Transverse colon (tissue), 3 donors: ENCODE data around the gene TMEM220.

ENCODE experiments used
- POLR2A ChIP-seq: fragments of 450-650 bp; IDR thresholded peaks from one replicate; pipeline ENCODE4 v1.6.1; 2016; ENCODE audit warnings: antibody characterized with exemption, mild to moderate bottlenecking, moderate library complexity
- TF ChIP-seq, protein P1 (sequence below), 5 experiments: fragments of 200-600 bp in 3 of 5; fragments of 450-650 bp in 2 of 5; sonication (generic) in 3 of 5; IDR thresholded peaks; 1 replicate in 2 of 5; 2 replicates in 3 of 5; pipeline ENCODE4 v1.5.1; 2016 to 2017; ENCODE audit warnings: antibody characterized with exemption in 5 of 5, inconsistent platforms in 3 of 5, mild to moderate bottlenecking in 2 of 5, moderate library complexity in 1 of 5

GRCh38 chr17:10775740-10776356, 46.0 kb upstream of the TMEM220 start:
- no peak for TF ChIP-seq POLR2A
- TF ChIP-seq, protein P1, sequence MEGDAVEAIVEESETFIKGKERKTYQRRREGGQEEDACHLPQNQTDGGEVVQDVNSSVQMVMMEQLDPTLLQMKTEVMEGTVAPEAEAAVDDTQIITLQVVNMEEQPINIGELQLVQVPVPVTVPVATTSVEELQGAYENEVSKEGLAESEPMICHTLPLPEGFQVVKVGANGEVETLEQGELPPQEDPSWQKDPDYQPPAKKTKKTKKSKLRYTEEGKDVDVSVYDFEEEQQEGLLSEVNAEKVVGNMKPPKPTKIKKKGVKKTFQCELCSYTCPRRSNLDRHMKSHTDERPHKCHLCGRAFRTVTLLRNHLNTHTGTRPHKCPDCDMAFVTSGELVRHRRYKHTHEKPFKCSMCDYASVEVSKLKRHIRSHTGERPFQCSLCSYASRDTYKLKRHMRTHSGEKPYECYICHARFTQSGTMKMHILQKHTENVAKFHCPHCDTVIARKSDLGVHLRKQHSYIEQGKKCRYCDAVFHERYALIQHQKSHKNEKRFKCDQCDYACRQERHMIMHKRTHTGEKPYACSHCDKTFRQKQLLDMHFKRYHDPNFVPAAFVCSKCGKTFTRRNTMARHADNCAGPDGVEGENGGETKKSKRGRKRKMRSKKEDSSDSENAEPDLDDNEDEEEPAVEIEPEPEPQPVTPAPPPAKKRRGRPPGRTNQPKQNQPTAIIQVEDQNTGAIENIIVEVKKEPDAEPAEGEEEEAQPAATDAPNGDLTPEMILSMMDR (IDR thresholded peaks at IDR 0.05), result no peak
